HepG2 (cell line): ENCODE measurements around the gene FYB2. TPM values are rescaled to one million over a fixed set of nuclear protein-coding genes. Genes with fewer than 3 reads are reported as not detected.

ENCODE experiments used
- CREB1 ChIP-seq, 2 experiments: fragments of 450-650 bp in 1 of 2; IDR thresholded peaks; 2 replicates each; pipeline ENCODE4 v1.6.1; 2016 to 2017; ENCODE audit warnings: control low read depth in 1 of 2, mild to moderate bottlenecking in 1 of 2, missing compliant biosample characterization in 1 of 2, missing genetic modification characterization in 1 of 2
- ELF3 ChIP-seq: IDR thresholded peaks from 2 replicates; pipeline ENCODE4 v1.6.1; 2016; ENCODE audit warnings: missing genetic modification reagents, missing compliant biosample characterization
- GABPB1 ChIP-seq: IDR thresholded peaks from 2 replicates; pipeline ENCODE4 v1.6.1; 2016; ENCODE audit warnings: mild to moderate bottlenecking, missing genetic modification reagents, moderate library complexity, missing compliant biosample characterization
- KDM1A ChIP-seq: IDR thresholded peaks from 2 replicates; pipeline ENCODE4 v1.6.1; 2016; ENCODE audit warnings: missing compliant biosample characterization
- MZF1 ChIP-seq: sonication (generic); formaldehyde crosslinking; IDR thresholded peaks from 2 replicates; pipeline ENCODE4 v1.8.1; 2023; ENCODE audit warnings: mild to moderate bottlenecking, missing genetic modification reagents, borderline replicate concordance
- NR2F2 ChIP-seq: IDR thresholded peaks from 2 replicates; pipeline ENCODE4 v1.6.1; 2012; ENCODE audit warnings: low read depth, inconsistent platforms, borderline replicate concordance
- TEAD3 ChIP-seq: optimal IDR thresholded peaks from 2 replicates; pipeline ENCODE3; 2016; ENCODE audit warnings: borderline replicate concordance
- ZNF446 ChIP-seq: sonication (generic); formaldehyde crosslinking; IDR thresholded peaks from 2 replicates; pipeline ENCODE4 v1.5.0; 2020; ENCODE audit warnings: mild to moderate bottlenecking, missing genetic modification reagents
- ZNF841 ChIP-seq: sonication (generic); formaldehyde crosslinking; IDR thresholded peaks from 2 replicates; pipeline ENCODE4 v1.8.1; 2023; ENCODE audit warnings: missing genetic modification reagents, borderline replicate concordance
- polyA plus RNA-seq, 8 experiments: library from polyadenylated mRNA; depleted of rRNA in 3 of 8; stranded (reverse) in 7 of 8; unstranded in 1 of 8; fragments of >200 nt; fragmentation: Illumina TruSeq in 4 of 8; extraction: Trizol in 4 of 8; gene quantifications; 2 replicates each; pipeline versions ENCODE4 v1.2.1 to v1.2.3, GENCODE V29; 2011 to 2016; ENCODE audit warnings: low read depth in 4 of 8, missing spikeins in 1 of 8, mixed read lengths in 1 of 8; ENCODE audit not compliant: insufficient read depth in 1 of 8
- total RNA-seq, 5 experiments: library from RNA; depleted of rRNA; stranded (reverse); fragments of >200 nt; fragmentation: Illumina TruSeq; extraction: Trizol; gene quantifications; 2 replicates each; pipeline ENCODE4 v1.2.3, GENCODE V29; 2016; ENCODE audit warnings: low read depth in 1 of 5
- TF ChIP-seq, protein P1 (sequence below): sonication (generic); formaldehyde crosslinking; IDR thresholded peaks from 2 replicates; pipeline ENCODE4 v1.5.0; 2020; ENCODE audit warnings: mild to moderate bottlenecking, missing genetic modification reagents, borderline replicate concordance
- TF ChIP-seq, protein P2 (sequence below), 2 experiments: sonication (generic) in 1 of 2; formaldehyde crosslinking in 1 of 2; IDR thresholded peaks; 2 replicates each; pipeline versions ENCODE4 v1.4.0 to v1.6.1; 2016 to 2020; ENCODE audit warnings: borderline replicate concordance in 1 of 2, low read depth in 1 of 2, mild to moderate bottlenecking in 1 of 2, missing genetic modification reagents in 1 of 2
- TF ChIP-seq, protein P3 (sequence below): sonication (generic); formaldehyde crosslinking; IDR thresholded peaks from 2 replicates; pipeline ENCODE4 v1.4.0; 2020; ENCODE audit warnings: mild to moderate bottlenecking, missing genetic modification reagents, borderline replicate concordance

FYB2 gene
- total and polyA plus RNA-seq, 2 of the 13 experiments (the other 11 are each of a cell fraction or from before 2014, with no cell fraction given): 1.2 to 2.7 TPM

DNA sequence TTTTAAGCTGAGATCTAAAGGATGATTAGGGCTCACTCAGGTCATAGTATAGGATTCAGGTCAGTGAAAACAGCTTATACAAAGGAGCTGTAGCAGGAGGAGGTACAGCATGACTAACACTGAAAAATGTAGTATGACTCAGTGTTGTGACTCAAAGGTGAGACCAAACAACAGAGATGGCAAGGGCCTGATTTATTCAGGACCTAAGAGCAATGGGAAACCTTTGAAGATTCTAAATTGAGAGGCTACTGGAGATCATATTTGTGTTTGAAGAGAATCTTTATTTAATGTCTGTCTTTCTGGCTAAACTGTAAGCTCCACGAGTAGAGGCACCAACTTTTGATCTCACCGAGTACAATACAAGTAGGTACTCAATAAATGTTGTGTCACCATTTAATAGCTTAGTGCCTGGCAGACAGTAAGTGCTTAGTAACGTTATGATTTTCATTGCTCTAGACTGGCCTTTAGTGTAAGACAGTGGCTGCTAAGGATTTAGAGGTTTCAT, 130.6 kb downstream of the FYB2 start (continued):
- TF ChIP-seq, protein P1, sequence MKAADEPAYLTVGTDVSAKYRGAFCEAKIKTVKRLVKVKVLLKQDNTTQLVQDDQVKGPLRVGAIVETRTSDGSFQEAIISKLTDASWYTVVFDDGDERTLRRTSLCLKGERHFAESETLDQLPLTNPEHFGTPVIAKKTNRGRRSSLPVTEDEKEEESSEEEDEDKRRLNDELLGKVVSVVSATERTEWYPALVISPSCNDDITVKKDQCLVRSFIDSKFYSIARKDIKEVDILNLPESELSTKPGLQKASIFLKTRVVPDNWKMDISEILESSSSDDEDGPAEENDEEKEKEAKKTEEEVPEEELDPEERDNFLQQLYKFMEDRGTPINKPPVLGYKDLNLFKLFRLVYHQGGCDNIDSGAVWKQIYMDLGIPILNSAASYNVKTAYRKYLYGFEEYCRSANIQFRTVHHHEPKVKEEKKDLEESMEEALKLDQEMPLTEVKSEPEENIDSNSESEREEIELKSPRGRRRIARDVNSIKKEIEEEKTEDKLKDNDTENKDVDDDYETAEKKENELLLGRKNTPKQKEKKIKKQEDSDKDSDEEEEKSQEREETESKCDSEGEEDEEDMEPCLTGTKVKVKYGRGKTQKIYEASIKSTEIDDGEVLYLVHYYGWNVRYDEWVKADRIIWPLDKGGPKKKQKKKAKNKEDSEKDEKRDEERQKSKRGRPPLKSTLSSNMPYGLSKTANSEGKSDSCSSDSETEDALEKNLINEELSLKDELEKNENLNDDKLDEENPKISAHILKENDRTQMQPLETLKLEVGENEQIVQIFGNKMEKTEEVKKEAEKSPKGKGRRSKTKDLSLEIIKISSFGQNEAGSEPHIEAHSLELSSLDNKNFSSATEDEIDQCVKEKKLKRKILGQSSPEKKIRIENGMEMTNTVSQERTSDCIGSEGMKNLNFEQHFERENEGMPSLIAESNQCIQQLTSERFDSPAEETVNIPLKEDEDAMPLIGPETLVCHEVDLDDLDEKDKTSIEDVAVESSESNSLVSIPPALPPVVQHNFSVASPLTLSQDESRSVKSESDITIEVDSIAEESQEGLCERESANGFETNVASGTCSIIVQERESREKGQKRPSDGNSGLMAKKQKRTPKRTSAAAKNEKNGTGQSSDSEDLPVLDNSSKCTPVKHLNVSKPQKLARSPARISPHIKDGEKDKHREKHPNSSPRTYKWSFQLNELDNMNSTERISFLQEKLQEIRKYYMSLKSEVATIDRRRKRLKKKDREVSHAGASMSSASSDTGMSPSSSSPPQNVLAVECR (CRISPR knock-in tag): no peak
- TF ChIP-seq KDM1A (CRISPR knock-in tag) (peak; percentile 66; the same call in 1 of the 2 replicates), GABPB1 (no peak), ELF3 (peak; percentile 76; the same call in 1 of the 2 replicates), TEAD3 (CRISPR knock-in tag) (peak; percentile 93), NR2F2 (peak; percentile 65; the same call in 1 of the 2 replicates), ZNF841 (CRISPR knock-in tag) (no peak), ZNF446 (no peak), MZF1 (CRISPR knock-in tag) (no peak), CREB1 (IDR thresholded peaks at IDR 0.05) (peak; percentile 34; the same call in 1 of the 2 replicates), CREB1 (CRISPR knock-in tag; IDR thresholded peaks at IDR 0.05) (peak; percentile 85)
- TF ChIP-seq, protein P2, sequence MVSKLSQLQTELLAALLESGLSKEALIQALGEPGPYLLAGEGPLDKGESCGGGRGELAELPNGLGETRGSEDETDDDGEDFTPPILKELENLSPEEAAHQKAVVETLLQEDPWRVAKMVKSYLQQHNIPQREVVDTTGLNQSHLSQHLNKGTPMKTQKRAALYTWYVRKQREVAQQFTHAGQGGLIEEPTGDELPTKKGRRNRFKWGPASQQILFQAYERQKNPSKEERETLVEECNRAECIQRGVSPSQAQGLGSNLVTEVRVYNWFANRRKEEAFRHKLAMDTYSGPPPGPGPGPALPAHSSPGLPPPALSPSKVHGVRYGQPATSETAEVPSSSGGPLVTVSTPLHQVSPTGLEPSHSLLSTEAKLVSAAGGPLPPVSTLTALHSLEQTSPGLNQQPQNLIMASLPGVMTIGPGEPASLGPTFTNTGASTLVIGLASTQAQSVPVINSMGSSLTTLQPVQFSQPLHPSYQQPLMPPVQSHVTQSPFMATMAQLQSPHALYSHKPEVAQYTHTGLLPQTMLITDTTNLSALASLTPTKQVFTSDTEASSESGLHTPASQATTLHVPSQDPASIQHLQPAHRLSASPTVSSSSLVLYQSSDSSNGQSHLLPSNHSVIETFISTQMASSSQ (IDR thresholded peaks at IDR 0.05; ENCODE audit: low read depth): peak; percentile 51; the same call in 1 of the 2 replicates
- TF ChIP-seq, protein P2 (CRISPR knock-in tag; IDR thresholded peaks at IDR 0.05; ENCODE audit: borderline replicate concordance): 0 out of 2 replicates have a peak, but pooled peaks have one; percentile 34
- TF ChIP-seq, protein P3, sequence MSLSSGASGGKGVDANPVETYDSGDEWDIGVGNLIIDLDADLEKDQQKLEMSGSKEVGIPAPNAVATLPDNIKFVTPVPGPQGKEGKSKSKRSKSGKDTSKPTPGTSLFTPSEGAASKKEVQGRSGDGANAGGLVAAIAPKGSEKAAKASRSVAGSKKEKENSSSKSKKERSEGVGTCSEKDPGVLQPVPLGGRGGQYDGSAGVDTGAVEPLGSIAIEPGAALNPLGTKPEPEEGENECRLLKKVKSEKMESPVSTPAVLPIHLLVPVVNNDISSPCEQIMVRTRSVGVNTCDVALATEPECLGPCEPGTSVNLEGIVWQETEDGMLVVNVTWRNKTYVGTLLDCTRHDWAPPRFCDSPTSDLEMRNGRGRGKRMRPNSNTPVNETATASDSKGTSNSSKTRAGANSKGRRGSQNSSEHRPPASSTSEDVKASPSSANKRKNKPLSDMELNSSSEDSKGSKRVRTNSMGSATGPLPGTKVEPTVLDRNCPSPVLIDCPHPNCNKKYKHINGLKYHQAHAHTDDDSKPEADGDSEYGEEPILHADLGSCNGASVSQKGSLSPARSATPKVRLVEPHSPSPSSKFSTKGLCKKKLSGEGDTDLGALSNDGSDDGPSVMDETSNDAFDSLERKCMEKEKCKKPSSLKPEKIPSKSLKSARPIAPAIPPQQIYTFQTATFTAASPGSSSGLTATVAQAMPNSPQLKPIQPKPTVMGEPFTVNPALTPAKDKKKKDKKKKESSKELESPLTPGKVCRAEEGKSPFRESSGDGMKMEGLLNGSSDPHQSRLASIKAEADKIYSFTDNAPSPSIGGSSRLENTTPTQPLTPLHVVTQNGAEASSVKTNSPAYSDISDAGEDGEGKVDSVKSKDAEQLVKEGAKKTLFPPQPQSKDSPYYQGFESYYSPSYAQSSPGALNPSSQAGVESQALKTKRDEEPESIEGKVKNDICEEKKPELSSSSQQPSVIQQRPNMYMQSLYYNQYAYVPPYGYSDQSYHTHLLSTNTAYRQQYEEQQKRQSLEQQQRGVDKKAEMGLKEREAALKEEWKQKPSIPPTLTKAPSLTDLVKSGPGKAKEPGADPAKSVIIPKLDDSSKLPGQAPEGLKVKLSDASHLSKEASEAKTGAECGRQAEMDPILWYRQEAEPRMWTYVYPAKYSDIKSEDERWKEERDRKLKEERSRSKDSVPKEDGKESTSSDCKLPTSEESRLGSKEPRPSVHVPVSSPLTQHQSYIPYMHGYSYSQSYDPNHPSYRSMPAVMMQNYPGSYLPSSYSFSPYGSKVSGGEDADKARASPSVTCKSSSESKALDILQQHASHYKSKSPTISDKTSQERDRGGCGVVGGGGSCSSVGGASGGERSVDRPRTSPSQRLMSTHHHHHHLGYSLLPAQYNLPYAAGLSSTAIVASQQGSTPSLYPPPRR (CRISPR knock-in tag): peak; percentile 44; the same call in 1 of the 2 replicates
